Measurements from ENCODE around the gene EVPLL.
"Not testable (repeated sequence)": the region's sequence is repeated elsewhere in the genome, so short reads cannot be mapped to it uniquely, and the experiment has no call there.

- TF ChIP-seq, protein P1, sequence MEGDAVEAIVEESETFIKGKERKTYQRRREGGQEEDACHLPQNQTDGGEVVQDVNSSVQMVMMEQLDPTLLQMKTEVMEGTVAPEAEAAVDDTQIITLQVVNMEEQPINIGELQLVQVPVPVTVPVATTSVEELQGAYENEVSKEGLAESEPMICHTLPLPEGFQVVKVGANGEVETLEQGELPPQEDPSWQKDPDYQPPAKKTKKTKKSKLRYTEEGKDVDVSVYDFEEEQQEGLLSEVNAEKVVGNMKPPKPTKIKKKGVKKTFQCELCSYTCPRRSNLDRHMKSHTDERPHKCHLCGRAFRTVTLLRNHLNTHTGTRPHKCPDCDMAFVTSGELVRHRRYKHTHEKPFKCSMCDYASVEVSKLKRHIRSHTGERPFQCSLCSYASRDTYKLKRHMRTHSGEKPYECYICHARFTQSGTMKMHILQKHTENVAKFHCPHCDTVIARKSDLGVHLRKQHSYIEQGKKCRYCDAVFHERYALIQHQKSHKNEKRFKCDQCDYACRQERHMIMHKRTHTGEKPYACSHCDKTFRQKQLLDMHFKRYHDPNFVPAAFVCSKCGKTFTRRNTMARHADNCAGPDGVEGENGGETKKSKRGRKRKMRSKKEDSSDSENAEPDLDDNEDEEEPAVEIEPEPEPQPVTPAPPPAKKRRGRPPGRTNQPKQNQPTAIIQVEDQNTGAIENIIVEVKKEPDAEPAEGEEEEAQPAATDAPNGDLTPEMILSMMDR (IDR thresholded peaks at IDR 0.05 in 4 of 5, conservative IDR thresholded peaks at IDR 0.05 in 1 of 5), result not testable (repeated sequence)
- TF ChIP-seq POLR2A (IDR thresholded peaks at IDR 0.05), result not testable (repeated sequence)
Measured at GRCh38 chr17:18338158-18338557, 39.4 kb upstream of the EVPLL start.

All from gastrocnemius medialis (tissue), 4 donors.